Breast epithelium (tissue), 4 donors: ENCODE measurements around the gene CCDC92. TPM values are rescaled to one million over a fixed set of nuclear protein-coding genes. Genes with fewer than 3 reads are reported as not detected.

Experiments used
- DNase-seq, 2 donors: peaks; one replicate each; pipeline ENCODE4 v3.0.0-alpha.2; 2019; ENCODE audit warnings: low spot score in 2 of 2
- H3K27ac ChIP-seq, 2 donors: fragments of 200-600 bp; sonication (generic) in 1 of 2; one replicate each; pipeline ENCODE4 v1.5.1; 2016 to 2019; ENCODE audit warnings: mild to moderate bottlenecking in 1 of 2
- H3K27me3 ChIP-seq, 2 donors: fragments of 200-600 bp; sonication (generic) in 1 of 2; one replicate each; pipeline versions ENCODE4 v1.5.1 to v1.6.0; 2017 to 2019; ENCODE audit warnings: control low read depth in 1 of 2, mild to moderate bottlenecking in 1 of 2
- H3K36me3 ChIP-seq: fragments of 200-600 bp; one replicate; pipeline ENCODE4 v1.5.1; 2019
- H3K4me1 ChIP-seq, 2 donors: fragments of 200-600 bp; sonication (generic); one replicate each; pipeline ENCODE4 v1.5.1; 2016 to 2019; ENCODE audit warnings: control low read depth in 1 of 2
- H3K4me3 ChIP-seq, 3 donors: fragments of 200-600 bp; sonication (generic); 1 replicate in 2 of 3; 2 replicates in 1 of 3; pipeline ENCODE4 v1.5.1; 2016 to 2019; ENCODE audit warnings: mild to moderate bottlenecking in 3 of 3, moderate library complexity in 2 of 3
- H3K9me3 ChIP-seq, 2 donors: fragments of 200-600 bp; sonication (generic) in 1 of 2; one replicate each; pipeline ENCODE4 v1.5.1; 2016 to 2019; ENCODE audit warnings: control low read depth in 1 of 2
- POLR2A ChIP-seq: fragments of 450-650 bp; IDR thresholded peaks from one replicate; pipeline ENCODE4 v1.6.1; 2016; ENCODE audit warnings: antibody characterized with exemption, mild to moderate bottlenecking, moderate library complexity
- POLR2AphosphoS5 ChIP-seq, 3 donors: sonication (generic); formaldehyde crosslinking; IDR thresholded peaks; one replicate each; pipeline ENCODE4 v1.6.1; 2017; ENCODE audit warnings: antibody characterized with exemption in 3 of 3
- intact Hi-C: fragments of 100-400 bp; cut with DNase I; formaldehyde crosslinking; loops from one replicate; pipeline ENCODE4 v1.15.1; 2023; ENCODE audit warnings: low total_unique reads
- total RNA-seq, 3 donors: library from RNA; depleted of rRNA; stranded (reverse); fragments of >200 nt; gene quantifications; one replicate each; pipeline ENCODE4 v1.1.0, GENCODE V29; 2016
- TF ChIP-seq, protein P1 (sequence below), 3 donors: fragments of 450-650 bp; IDR thresholded peaks; one replicate each; pipeline ENCODE4 v1.5.1; 2016 to 2017; ENCODE audit warnings: antibody characterized with exemption in 3 of 3, mild to moderate bottlenecking in 3 of 3, moderate library complexity in 3 of 3

The CCDC92 gene
- total RNA-seq, 3 donors from 2014 or later, result 17.4 to 40.0 (median 24.6) TPM

DNA sequence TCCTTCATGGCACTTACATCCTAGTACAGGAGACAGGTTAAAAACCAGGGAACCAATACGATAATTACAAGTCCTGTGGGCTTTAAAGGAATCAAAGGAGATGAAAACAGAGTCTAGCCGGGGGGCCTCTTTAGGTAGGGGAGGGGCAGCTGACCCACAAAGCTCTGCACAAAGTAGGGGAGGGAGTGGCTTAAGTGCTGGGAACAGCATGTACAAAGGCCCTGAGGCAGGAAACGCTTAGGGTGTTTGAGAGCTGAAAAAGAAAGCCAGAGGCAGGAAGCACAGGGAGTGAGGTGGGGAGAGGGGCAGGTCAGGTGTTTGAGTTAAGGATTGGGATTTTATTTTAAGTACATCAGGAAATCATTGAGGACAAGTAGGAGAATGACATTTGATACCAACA lies 38.1 kb upstream of the CCDC92 start:
- intact Hi-C loops, result no loop called here
- peaks cover 6% of the 10 kb centered on the region for H3K36me3 ChIP-seq
- no peak overlapping the region for H3K4me3 ChIP-seq
- no peak overlapping the region for H3K27ac ChIP-seq
- H3K27me3 ChIP-seq, result no peaks in the 10 kb centered on the region
- H3K9me3 ChIP-seq, result no peaks in the 10 kb centered on the region
- DNase-seq, result no peak
- H3K4me1 ChIP-seq, result no peaks in the 10 kb centered on the region
- no peak for TF ChIP-seq POLR2A
- no peak for TF ChIP-seq POLR2AphosphoS5 (IDR thresholded peaks at IDR 0.05)
- TF ChIP-seq, protein P1, sequence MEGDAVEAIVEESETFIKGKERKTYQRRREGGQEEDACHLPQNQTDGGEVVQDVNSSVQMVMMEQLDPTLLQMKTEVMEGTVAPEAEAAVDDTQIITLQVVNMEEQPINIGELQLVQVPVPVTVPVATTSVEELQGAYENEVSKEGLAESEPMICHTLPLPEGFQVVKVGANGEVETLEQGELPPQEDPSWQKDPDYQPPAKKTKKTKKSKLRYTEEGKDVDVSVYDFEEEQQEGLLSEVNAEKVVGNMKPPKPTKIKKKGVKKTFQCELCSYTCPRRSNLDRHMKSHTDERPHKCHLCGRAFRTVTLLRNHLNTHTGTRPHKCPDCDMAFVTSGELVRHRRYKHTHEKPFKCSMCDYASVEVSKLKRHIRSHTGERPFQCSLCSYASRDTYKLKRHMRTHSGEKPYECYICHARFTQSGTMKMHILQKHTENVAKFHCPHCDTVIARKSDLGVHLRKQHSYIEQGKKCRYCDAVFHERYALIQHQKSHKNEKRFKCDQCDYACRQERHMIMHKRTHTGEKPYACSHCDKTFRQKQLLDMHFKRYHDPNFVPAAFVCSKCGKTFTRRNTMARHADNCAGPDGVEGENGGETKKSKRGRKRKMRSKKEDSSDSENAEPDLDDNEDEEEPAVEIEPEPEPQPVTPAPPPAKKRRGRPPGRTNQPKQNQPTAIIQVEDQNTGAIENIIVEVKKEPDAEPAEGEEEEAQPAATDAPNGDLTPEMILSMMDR (IDR thresholded peaks at IDR 0.05), result no peak

DNA sequence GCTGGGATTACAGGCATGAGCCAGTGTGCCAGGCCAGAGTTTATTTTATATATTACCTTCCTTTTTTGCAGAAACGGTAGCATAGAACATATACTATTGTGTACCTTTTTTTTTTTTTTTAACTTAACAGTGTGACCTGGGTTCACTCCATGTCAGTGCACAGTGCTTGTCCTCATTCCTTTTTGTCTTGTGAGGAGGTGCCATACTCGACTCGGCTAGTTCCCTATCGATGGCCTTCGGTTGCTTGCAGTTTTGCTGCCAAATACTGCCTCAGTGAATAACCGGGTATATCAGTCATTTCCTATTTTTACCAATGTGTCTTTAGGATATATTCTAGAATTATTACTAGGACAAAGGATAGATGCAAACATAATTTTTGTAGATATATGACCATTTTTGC lies 37.1 kb upstream of the CCDC92 start:
- Histone ChIP-seq H3K27me3 (no peaks in the 10 kb centered on the region), H3K9me3 (no peaks in the 10 kb centered on the region), H3K36me3 (peaks cover 6% of the 10 kb centered on the region), H3K4me1 (no peaks in the 10 kb centered on the region), H3K27ac (no peak overlapping the region), H3K4me3 (no peak overlapping the region)
- no peak for TF ChIP-seq POLR2A
- TF ChIP-seq POLR2AphosphoS5 (IDR thresholded peaks at IDR 0.05), result no peak
- TF ChIP-seq, protein P1 (IDR thresholded peaks at IDR 0.05), result no peak
- DNase-seq, result no peak
- intact Hi-C loops, result no loop called here

DNA sequence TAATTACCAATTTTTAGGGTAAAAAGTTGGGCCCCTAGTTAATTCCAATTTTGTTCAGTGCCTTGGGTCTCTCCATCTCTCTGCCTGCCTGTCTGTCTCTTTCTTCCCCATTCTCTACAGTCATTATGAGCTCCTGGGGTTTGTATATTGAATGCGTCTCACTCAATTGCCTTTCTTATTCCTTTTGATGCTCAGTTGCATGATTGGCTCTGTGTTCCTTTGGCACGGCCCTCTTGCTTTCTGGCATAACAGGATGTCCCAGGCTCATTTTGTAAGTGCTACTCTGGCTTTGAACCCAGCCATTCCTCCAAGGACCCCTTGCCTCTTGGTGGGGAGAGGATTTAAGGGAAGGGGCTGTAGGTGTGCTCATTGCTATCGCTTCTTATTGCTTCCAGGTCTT lies 36.0 kb upstream of the CCDC92 start:
- peaks cover 6% of the 10 kb centered on the region for H3K36me3 ChIP-seq
- intact Hi-C loops, result no loop called here
- H3K27me3 ChIP-seq, result no peaks in the 10 kb centered on the region
- no peak for TF ChIP-seq POLR2A
- TF ChIP-seq, protein P1 (IDR thresholded peaks at IDR 0.05), result no peak
- TF ChIP-seq POLR2AphosphoS5 (IDR thresholded peaks at IDR 0.05), result no peak
- no peak for DNase-seq
- H3K4me3 ChIP-seq, result no peak overlapping the region
- H3K9me3 ChIP-seq, result no peaks in the 10 kb centered on the region
- no peaks in the 10 kb centered on the region for H3K4me1 ChIP-seq
- no peak overlapping the region for H3K27ac ChIP-seq

DNA sequence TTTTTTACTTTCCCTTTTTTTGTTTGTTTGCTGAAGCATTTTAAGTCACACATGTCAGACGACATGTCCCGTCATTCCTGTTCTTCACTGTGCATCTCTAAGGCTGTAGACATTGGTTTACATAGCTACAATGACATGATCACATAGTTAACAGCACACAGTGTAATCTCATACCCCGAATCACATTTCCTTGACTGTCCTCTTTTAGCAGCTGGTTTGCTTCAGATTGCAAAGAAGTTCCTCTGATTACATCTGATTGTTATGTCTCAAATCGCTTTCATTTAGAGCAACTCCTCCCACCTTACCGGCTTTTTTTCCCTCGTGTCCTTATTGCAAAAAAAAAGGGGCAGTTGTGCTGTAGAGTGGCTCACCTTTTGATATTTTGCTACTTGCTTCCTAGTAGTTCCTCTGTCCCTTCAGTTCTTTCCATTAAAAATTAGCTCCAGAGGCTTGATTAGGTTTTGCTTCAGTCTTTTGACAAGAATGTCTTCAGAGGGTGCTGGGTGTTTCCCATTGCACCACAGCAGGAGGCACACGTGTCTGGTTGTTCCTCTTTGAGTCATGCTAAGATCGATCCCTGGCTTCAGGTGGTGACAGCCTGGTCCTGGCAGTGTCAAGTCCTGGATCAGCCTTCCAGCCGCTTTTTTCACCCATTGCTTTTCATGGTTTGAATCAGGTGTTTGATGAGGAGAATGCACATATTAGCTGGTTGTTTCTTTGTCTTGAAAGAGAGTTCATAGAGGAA lies 35.4 kb upstream of the CCDC92 start:
- Histone ChIP-seq H3K27me3 (no peaks in the 10 kb centered on the region), H3K36me3 (peaks cover 6% of the 10 kb centered on the region), H3K4me3 (no peak overlapping the region), H3K27ac (no peak overlapping the region), H3K9me3 (no peaks in the 10 kb centered on the region), H3K4me1 (no peaks in the 10 kb centered on the region)
- TF ChIP-seq POLR2AphosphoS5 (IDR thresholded peaks at IDR 0.05) (no peak), POLR2A (no peak)
- TF ChIP-seq, protein P1 (IDR thresholded peaks at IDR 0.05), result no peak
- no peak for DNase-seq
- intact Hi-C loops, result no loop called here

DNA sequence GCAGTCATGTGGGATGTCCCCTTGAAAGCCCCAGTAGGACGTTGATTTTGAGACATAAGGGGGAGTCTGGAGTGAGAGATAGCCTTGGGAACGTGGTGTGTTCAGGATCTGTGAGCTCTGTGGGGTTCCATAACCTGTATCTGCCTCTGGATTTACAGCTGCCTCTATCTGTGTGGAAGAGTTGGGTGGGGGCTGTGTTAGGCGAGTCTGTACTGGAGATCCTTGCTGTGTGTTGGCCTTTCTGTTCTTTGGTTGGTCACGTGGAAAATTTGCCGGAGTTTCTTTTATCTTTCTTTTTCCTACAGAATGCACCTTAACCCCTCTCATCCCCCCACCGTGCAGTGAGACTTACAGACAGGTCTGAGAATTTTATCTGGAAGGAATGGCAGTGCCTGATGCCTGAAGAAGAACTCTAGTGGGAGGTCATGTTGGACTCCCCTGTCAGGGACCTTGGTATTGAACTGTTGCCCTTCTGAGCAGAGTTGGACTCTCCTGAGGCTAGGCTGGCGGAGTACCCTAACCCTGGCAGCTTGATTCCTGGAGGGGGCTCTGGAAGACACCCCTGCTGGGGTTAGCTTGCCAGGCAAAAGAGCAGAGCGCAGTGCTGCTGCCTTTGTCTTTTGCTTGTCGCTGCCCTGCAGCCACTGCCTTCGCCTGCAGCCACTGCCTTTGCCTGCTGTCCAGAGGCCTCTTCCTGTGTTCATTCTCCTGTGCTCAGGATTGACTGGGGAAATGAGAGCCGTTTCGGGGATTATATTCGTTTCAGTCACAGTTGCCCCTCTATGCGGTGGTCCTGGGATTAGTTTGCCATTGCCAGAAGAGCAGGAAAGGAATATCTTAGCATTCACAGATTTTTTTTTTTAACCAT lies 34.4 kb upstream of the CCDC92 start:
- intact Hi-C loops, result no loop called here
- Histone ChIP-seq H3K27ac (no peak overlapping the region), H3K36me3 (peaks cover 2% of the 10 kb centered on the region), H3K4me3 (no peak overlapping the region), H3K9me3 (no peaks in the 10 kb centered on the region), H3K4me1 (no peaks in the 10 kb centered on the region), H3K27me3 (no peaks in the 10 kb centered on the region)
- DNase-seq, result no peak
- TF ChIP-seq POLR2A, result no peak
